Choroid plexus epithelial cell (primary cell): ENCODE results near the gene SYNJ1.

Source experiments
- DNase-seq: peaks from one replicate; pipeline ENCODE4 v3.0.0-alpha.2; 2010; ENCODE audit warnings: low read depth
- H3K4me3 ChIP-seq: 2 replicates; pipeline ENCODE4 v1.5.1; 2011; ENCODE audit warnings: low read depth, mild to moderate bottlenecking, control low read depth, low read length, moderate library complexity
- CTCF ChIP-seq: conservative IDR thresholded peaks from 2 replicates; pipeline ENCODE4 v1.5.1; 2011; ENCODE audit warnings: low read depth, mild to moderate bottlenecking, control low read depth, inconsistent platforms, low read length, moderate library complexity

The SYNJ1 gene

GRCh38 chr21:32580949-32581348, 146.9 kb downstream of the SYNJ1 start:
- no peak for DNase-seq
- no peak for TF ChIP-seq CTCF
- H3K4me3 ChIP-seq: no peak overlapping the region
